Measurements from ENCODE around the gene TRMT2A. TPM values are rescaled to one million over a fixed set of nuclear protein-coding genes. Genes with fewer than 3 reads are reported as not detected.

Gene TRMT2A
- polyA plus RNA-seq, 4 donors: 30.5 to 49.3 (median 37.2) TPM

GRCh38 chr22:20107951-20108756, 8.9 kb downstream of the TRMT2A start:
- H3K27ac ChIP-seq (ENCODE audit: low read depth in 1 of 3, low read length in 2 of 3): no peak overlapping the region
- H3K27me3 ChIP-seq (ENCODE audit: control insufficient read depth in 3 of 3, insufficient read depth in 3 of 3, low read length in 3 of 3): no peaks in the 10 kb centered on the region
- 82 to 91% (median 85%) methylated on average over 13 of the region's 13 CpGs for WGBS, 3 donors
- no peaks in the 10 kb centered on the region for H3K9me3 ChIP-seq (ENCODE audit: control insufficient read depth in 2 of 2, insufficient read depth in 1 of 2, low read depth in 1 of 2, low read length in 1 of 2)
- FAIRE-seq (no peak), DNase-seq (no peak)
- H3K4me1 ChIP-seq (ENCODE audit: control insufficient read depth in 3 of 3, insufficient read depth in 2 of 3, low read depth in 1 of 3, low read length in 2 of 3): no peaks in the 10 kb centered on the region
- H3K4me3 ChIP-seq (ENCODE audit: low read depth in 1 of 3, low read length in 3 of 3): no peak overlapping the region
- peaks cover 9 to 93% (median 24%) of the 10 kb centered on the region in 3 donors for H3K36me3 ChIP-seq (ENCODE audit: control insufficient read depth in 3 of 3, insufficient read depth in 2 of 3, low read depth in 1 of 3, low read length in 3 of 3)

DNA sequence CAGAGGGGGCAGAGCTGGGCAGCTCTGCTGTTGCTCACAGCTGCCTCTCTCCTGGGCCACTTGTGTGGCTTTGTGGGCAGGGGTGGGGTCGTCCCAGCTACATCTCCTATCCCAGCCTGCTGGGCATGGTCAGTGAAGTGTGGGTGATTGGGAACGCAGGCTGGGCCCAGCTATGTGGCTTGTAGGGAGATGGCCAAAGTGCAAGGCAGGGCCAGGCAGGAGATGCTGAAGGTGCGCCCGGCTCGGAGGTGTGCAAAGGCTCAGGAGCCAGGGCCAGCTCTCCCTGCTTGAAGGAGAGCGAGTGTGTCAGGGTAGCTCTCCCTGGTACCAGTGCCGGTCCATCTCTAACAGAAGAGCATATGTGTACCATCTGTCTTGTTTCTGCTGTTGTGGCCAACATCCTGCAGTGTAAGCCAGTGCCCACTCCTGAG, 9.5 kb downstream of the TRMT2A start:
- no peaks in the 10 kb centered on the region for H3K9me3 ChIP-seq (ENCODE audit: control insufficient read depth in 2 of 2, insufficient read depth in 1 of 2, low read depth in 1 of 2, low read length in 1 of 2)
- 92 to 95% (median 94%) methylated on average over 7 of the region's 7 CpGs for WGBS, 3 donors
- no peak overlapping the region for H3K27ac ChIP-seq (ENCODE audit: low read depth in 1 of 3, low read length in 2 of 3)
- no peak for FAIRE-seq
- H3K4me1 ChIP-seq (ENCODE audit: control insufficient read depth in 3 of 3, insufficient read depth in 2 of 3, low read depth in 1 of 3, low read length in 2 of 3): no peaks in the 10 kb centered on the region
- no peak overlapping the region for H3K4me3 ChIP-seq (ENCODE audit: low read depth in 1 of 3, low read length in 3 of 3)
- no peaks in the 10 kb centered on the region for H3K27me3 ChIP-seq (ENCODE audit: control insufficient read depth in 3 of 3, insufficient read depth in 3 of 3, low read length in 3 of 3)
- DNase-seq: no peak
- peaks cover 9 to 89% (median 24%) of the 10 kb centered on the region in 3 donors for H3K36me3 ChIP-seq (ENCODE audit: control insufficient read depth in 3 of 3, insufficient read depth in 2 of 3, low read depth in 1 of 3, low read length in 3 of 3)

GRCh38 chr22:20106849-20107237, 10.2 kb downstream of the TRMT2A start:
- FAIRE-seq: no peak

DNA sequence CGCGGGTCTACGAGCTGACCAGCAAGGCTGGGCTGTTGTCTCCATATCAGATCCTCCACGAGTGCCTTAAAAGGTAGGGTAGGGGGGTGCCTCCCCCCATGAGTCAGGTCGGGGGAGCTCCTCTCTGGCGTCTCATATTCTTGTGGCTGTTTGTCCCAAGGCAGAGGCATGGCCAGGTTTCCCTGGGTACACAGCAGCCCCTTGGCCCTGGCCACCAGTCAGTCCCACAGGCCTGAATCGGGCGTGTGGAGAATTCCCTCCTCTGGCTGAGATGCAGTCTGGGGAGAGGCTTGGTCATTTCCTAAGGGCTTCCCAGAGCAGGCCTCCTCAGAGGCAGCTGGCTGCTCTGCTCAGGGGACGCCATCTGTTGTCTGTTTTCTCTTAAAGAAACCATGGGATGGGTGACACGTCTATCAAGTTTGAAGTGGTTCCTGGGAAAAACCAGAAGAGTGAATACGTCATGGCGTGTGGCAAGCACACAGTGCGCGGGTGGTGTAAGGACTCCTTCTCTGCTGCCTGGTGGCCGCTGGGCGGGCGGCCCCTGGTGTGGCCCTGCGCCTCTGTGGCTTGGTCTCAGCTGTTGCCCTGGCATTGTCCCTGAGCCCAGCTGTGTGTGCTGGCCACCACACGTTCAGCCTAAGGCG, 10.7 kb downstream of the TRMT2A start:
- DNase-seq (no peak), FAIRE-seq (no peak)
- peaks cover 9 to 87% (median 26%) of the 10 kb centered on the region in 3 donors for H3K36me3 ChIP-seq (ENCODE audit: control insufficient read depth in 3 of 3, insufficient read depth in 2 of 3, low read depth in 1 of 3, low read length in 3 of 3)

More at GRCh38 chr22:20106849-20107237, 10.2 kb downstream of the TRMT2A start:
- Histone ChIP-seq H3K27me3 (ENCODE audit: control insufficient read depth in 3 of 3, insufficient read depth in 3 of 3, low read length in 3 of 3) (no peaks in the 10 kb centered on the region), H3K4me1 (ENCODE audit: control insufficient read depth in 3 of 3, insufficient read depth in 2 of 3, low read depth in 1 of 3, low read length in 2 of 3) (no peaks in the 10 kb centered on the region), H3K4me3 (ENCODE audit: low read depth in 1 of 3, low read length in 3 of 3) (no peak overlapping the region), H3K27ac (ENCODE audit: low read depth in 1 of 3, low read length in 2 of 3) (no peak overlapping the region), H3K36me3 (ENCODE audit: control insufficient read depth in 3 of 3, insufficient read depth in 2 of 3, low read depth in 1 of 3, low read length in 3 of 3) (peaks cover 9 to 88% (median 24%) of the 10 kb centered on the region in 3 donors), H3K9me3 (ENCODE audit: control insufficient read depth in 2 of 2, insufficient read depth in 1 of 2, low read depth in 1 of 2, low read length in 1 of 2) (no peaks in the 10 kb centered on the region)
- no peak for DNase-seq
- WGBS, 3 donors: 91 to 96% (median 94%) methylated on average over 9 to 10 of the region's 10 CpGs

DNA sequence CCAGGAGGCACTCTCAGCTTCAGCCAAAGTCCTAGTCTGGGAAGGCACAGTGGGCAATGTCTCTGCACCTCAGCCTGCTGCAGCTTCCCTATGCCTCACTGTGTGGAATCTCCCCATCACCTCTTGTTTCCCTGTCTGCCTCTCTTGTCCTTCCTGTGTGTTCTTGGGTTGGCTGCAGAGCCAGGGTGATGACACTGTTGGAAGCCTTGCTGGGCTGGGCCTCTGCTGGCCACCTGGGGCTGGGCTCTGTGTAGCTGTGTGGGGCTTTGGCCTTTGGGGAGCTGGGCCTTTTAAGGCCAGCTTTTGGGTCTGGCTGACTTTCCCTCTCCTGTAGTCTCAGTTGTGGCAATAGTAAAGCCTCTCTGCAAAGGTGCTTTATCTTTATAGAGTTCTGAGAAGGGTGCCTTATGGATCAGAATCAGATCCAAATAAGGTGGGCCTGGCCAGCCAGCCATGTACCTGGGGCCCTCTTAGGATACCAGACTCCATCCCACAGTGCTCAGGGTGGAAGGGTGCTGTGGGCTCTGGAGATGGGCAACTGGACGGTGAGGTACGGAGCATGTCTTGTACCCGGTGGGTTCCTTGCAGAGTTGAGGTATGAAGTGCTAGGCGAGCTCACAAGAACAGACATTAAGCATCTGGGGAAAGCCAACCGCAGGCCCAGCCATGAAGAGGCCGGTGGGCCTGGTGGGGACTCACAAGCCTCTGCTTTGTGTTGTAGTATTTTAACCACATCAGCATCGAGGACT, 11.4 kb downstream of the TRMT2A start:
- Histone ChIP-seq H3K36me3 (ENCODE audit: control insufficient read depth in 3 of 3, insufficient read depth in 2 of 3, low read depth in 1 of 3, low read length in 3 of 3) (peaks cover 9 to 86% (median 28%) of the 10 kb centered on the region in 3 donors), H3K27me3 (ENCODE audit: control insufficient read depth in 3 of 3, insufficient read depth in 3 of 3, low read length in 3 of 3) (no peaks in the 10 kb centered on the region), H3K9me3 (ENCODE audit: control insufficient read depth in 2 of 2, insufficient read depth in 1 of 2, low read depth in 1 of 2, low read length in 1 of 2) (no peaks in the 10 kb centered on the region), H3K27ac (ENCODE audit: low read depth in 1 of 3, low read length in 2 of 3) (no peak overlapping the region), H3K4me1 (ENCODE audit: control insufficient read depth in 3 of 3, insufficient read depth in 2 of 3, low read depth in 1 of 3, low read length in 2 of 3) (no peaks in the 10 kb centered on the region), H3K4me3 (ENCODE audit: low read depth in 1 of 3, low read length in 3 of 3) (no peak overlapping the region)
- 92 to 98% (median 95%) methylated on average over 7 of the region's 7 CpGs for WGBS, 3 donors
- no peak for FAIRE-seq
- DNase-seq: no peak

More for the DNA sequence above, 10.7 kb downstream of the TRMT2A start:
- Histone ChIP-seq H3K27ac (ENCODE audit: low read depth in 1 of 3, low read length in 2 of 3) (no peak overlapping the region), H3K4me3 (ENCODE audit: low read depth in 1 of 3, low read length in 3 of 3) (no peak overlapping the region), H3K27me3 (ENCODE audit: control insufficient read depth in 3 of 3, insufficient read depth in 3 of 3, low read length in 3 of 3) (no peaks in the 10 kb centered on the region), H3K9me3 (ENCODE audit: control insufficient read depth in 2 of 2, insufficient read depth in 1 of 2, low read depth in 1 of 2, low read length in 1 of 2) (no peaks in the 10 kb centered on the region), H3K4me1 (ENCODE audit: control insufficient read depth in 3 of 3, insufficient read depth in 2 of 3, low read depth in 1 of 3, low read length in 2 of 3) (no peaks in the 10 kb centered on the region)
- WGBS, 3 donors: 89 to 93% (median 92%) methylated on average over 18 to 20 of the region's 20 CpGs

DNA sequence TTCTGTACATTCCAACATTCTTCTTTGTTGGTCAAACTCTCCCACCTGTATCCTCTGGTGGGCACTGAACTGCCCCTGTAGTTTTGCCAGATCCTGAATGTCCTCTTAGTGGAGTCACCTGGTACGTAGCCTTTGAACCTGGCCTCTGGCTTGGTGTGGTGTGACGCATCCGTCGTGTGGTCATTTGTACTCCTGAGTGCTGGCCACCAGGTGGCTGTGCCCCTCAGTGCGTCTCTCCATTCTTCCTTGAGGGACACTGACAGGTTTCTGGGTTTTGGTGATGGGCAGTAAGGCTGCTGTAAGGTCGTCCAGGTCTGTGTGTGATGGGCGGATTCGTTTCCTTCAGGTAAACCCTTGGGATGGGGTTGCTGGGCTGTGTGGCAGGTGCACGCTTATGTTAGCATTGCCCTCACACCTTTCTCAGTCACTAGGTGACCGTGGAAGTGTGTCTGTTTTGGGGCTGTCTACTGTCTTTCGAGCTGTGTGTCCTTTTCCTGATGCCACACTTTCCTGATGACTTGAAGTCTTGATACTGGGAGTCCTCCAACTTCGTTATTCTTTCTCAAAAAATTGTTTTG, 14.7 kb downstream of the TRMT2A start:
- Histone ChIP-seq H3K4me1 (ENCODE audit: control insufficient read depth in 3 of 3, insufficient read depth in 2 of 3, low read depth in 1 of 3, low read length in 2 of 3) (no peaks in the 10 kb centered on the region), H3K27me3 (ENCODE audit: control insufficient read depth in 3 of 3, insufficient read depth in 3 of 3, low read length in 3 of 3) (no peaks in the 10 kb centered on the region), H3K9me3 (ENCODE audit: control insufficient read depth in 2 of 2, insufficient read depth in 1 of 2, low read depth in 1 of 2, low read length in 1 of 2) (no peaks in the 10 kb centered on the region), H3K36me3 (ENCODE audit: control insufficient read depth in 3 of 3, insufficient read depth in 2 of 3, low read depth in 1 of 3, low read length in 3 of 3) (peaks cover 10 to 74% (median 32%) of the 10 kb centered on the region in 3 donors), H3K4me3 (ENCODE audit: low read depth in 1 of 3, low read length in 3 of 3) (no peak overlapping the region), H3K27ac (ENCODE audit: low read depth in 1 of 3, low read length in 2 of 3) (no peak overlapping the region)
- FAIRE-seq (no peak), DNase-seq (no peak)
- WGBS, 3 donors: 90 to 92% (median 91%) methylated on average over 12 of the region's 12 CpGs

DNA sequence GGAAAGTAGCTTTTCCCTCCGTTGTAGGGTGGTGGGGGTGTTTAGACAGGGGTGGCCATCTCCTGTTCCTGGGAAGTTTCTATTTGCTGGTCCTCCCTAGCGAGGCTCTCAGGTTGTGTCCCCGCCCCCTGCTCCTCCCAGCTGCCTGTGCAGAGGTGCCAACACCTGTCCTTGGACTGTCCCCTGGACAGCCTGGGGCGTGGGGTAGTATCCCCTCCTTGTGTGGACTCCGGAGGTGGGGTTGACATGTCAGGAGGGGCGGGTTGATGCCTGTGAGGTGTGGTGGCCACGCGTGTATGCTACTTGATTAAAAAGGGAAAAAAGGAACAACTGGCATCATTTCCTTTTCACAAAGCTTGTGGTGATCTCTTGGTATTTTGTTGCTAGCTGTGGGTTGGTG, 15.4 kb downstream of the TRMT2A start:
- no peaks in the 10 kb centered on the region for H3K9me3 ChIP-seq (ENCODE audit: control insufficient read depth in 2 of 2, insufficient read depth in 1 of 2, low read depth in 1 of 2, low read length in 1 of 2)
- 72 to 80% (median 77%) methylated on average over 8 of the region's 8 CpGs for WGBS, 3 donors
- DNase-seq: no peak
- no peaks in the 10 kb centered on the region for H3K27me3 ChIP-seq (ENCODE audit: control insufficient read depth in 3 of 3, insufficient read depth in 3 of 3, low read length in 3 of 3)
- peaks cover 7 to 67% (median 27%) of the 10 kb centered on the region in 3 donors for H3K36me3 ChIP-seq (ENCODE audit: control insufficient read depth in 3 of 3, insufficient read depth in 2 of 3, low read depth in 1 of 3, low read length in 3 of 3)
- H3K4me1 ChIP-seq (ENCODE audit: control insufficient read depth in 3 of 3, insufficient read depth in 2 of 3, low read depth in 1 of 3, low read length in 2 of 3): no peaks in the 10 kb centered on the region
- FAIRE-seq: no peak
- no peak overlapping the region for H3K27ac ChIP-seq (ENCODE audit: low read depth in 1 of 3, low read length in 2 of 3)
- no peak overlapping the region for H3K4me3 ChIP-seq (ENCODE audit: low read depth in 1 of 3, low read length in 3 of 3)

Measured in small intestine (tissue), 7 donors.